Measurements from ENCODE around the gene THSD4. TPM values are rescaled to one million over a fixed set of nuclear protein-coding genes. Genes with fewer than 3 reads are reported as not detected.

THSD4 gene
- total RNA-seq, 1 experiment from 2014 or later: 29.0 TPM

DNA sequence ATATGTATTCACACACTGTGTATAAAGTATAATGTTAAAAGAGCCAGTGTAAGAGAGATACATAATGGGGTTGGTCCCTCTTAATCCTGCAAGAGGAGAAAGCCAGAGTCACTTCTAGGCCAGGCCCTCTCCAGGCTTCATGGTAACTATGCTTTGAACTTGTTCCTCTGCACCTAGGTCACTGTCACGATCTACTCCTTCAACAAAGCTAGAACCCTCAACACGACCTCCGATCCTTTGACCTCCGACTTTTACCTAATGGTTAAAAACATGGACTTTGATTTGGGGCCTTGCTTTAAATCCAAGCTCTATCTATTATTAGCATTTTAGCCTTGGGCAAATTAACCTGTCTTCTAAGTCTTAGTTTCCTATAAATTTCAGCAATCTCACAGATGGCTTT, 541.2 kb downstream of the THSD4 start:
- no peak overlapping the region for H3K9ac ChIP-seq (ENCODE audit: low read length)
- no peaks in the 10 kb centered on the region for H3K4me1 ChIP-seq (ENCODE audit: insufficient read depth, low read length)
- no peaks in the 10 kb centered on the region for H3K9me2 ChIP-seq (replicated peaks; ENCODE audit: low read length)
- BruUV-seq (replicated peaks): no TSS peak
- no peaks in the 10 kb centered on the region for H4K20me1 ChIP-seq (ENCODE audit: low read length)
- no peak overlapping the region for H2AFZ ChIP-seq (ENCODE audit: low read length)
- intact Hi-C loops (cut with micrococcal nuclease): loop anchor here (10.0 kb wide), 1 partner anchor 68 kb away; no protein-coding TSS in a partner anchor
- no peak for DNase-seq
- no peaks in the 10 kb centered on the region for H3K27me3 ChIP-seq (ENCODE audit: low read length)
- no peaks in the 10 kb centered on the region for H3F3A ChIP-seq (ENCODE audit: low read length, unreplicated experiment)
- TF ChIP-seq EZH2phosphoT487 (IDR thresholded peaks at IDR 0.05; ENCODE audit: borderline replicate concordance, low read length) (no peak), EZH2 (IDR thresholded peaks at IDR 0.05; ENCODE audit: low read length, unreplicated experiment) (no peak)
- TF ChIP-seq, protein P1, sequence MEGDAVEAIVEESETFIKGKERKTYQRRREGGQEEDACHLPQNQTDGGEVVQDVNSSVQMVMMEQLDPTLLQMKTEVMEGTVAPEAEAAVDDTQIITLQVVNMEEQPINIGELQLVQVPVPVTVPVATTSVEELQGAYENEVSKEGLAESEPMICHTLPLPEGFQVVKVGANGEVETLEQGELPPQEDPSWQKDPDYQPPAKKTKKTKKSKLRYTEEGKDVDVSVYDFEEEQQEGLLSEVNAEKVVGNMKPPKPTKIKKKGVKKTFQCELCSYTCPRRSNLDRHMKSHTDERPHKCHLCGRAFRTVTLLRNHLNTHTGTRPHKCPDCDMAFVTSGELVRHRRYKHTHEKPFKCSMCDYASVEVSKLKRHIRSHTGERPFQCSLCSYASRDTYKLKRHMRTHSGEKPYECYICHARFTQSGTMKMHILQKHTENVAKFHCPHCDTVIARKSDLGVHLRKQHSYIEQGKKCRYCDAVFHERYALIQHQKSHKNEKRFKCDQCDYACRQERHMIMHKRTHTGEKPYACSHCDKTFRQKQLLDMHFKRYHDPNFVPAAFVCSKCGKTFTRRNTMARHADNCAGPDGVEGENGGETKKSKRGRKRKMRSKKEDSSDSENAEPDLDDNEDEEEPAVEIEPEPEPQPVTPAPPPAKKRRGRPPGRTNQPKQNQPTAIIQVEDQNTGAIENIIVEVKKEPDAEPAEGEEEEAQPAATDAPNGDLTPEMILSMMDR (conservative IDR thresholded peaks at IDR 0.05; ENCODE audit: low read depth, low read length): no peak
- H3K27ac ChIP-seq (ENCODE audit: low read length): no peak overlapping the region
- no peaks in the 10 kb centered on the region for H3K9me3 ChIP-seq (ENCODE audit: low read length)
- no peaks in the 10 kb centered on the region for H3K79me2 ChIP-seq (ENCODE audit: low read length)
- POLR2A ChIA-PET (ENCODE audit: unreplicated experiment): no interaction called here
- H3K4me3 ChIP-seq (ENCODE audit: low read length): no peak overlapping the region
- no peak for ATAC-seq
- H3K36me3 ChIP-seq (ENCODE audit: low read depth, low read length): no peaks in the 10 kb centered on the region
- no peak overlapping the region for H3K4me2 ChIP-seq (ENCODE audit: low read length)
- CTCF ChIA-PET: no interaction called here

DNA sequence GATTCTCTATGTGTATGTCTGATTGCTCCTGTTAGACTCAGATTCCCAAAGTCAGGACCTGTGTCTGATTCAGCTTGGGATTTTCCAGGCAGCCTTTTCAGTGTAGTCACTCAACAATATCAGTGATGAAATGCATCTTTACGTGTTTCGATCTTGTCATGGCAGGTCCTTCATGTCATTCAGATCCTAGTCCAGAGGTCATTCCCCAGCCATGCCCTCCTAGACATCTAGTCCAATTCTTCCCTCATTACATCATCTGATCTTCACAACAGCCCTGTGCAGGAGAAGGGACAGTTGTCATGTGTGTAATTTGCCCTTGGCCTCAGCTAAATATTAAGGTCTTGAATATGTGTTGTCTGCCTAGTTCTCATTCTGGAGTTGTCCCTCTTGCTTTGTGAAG, 541.9 kb downstream of the THSD4 start:
- H3K27ac ChIP-seq (ENCODE audit: low read length): no peak overlapping the region
- BruUV-seq (replicated peaks): no TSS peak
- H3K4me2 ChIP-seq (ENCODE audit: low read length): no peak overlapping the region
- TF ChIP-seq EZH2 (IDR thresholded peaks at IDR 0.05; ENCODE audit: low read length, unreplicated experiment) (no peak), EZH2phosphoT487 (IDR thresholded peaks at IDR 0.05; ENCODE audit: borderline replicate concordance, low read length) (no peak)
- TF ChIP-seq, protein P1 (conservative IDR thresholded peaks at IDR 0.05; ENCODE audit: low read depth, low read length): no peak
- CTCF ChIA-PET: no interaction called here
- no peaks in the 10 kb centered on the region for H4K20me1 ChIP-seq (ENCODE audit: low read length)
- H3K36me3 ChIP-seq (ENCODE audit: low read depth, low read length): no peaks in the 10 kb centered on the region
- intact Hi-C loops (cut with micrococcal nuclease): loop anchor here (10.0 kb wide), 1 partner anchor 68 kb away; no protein-coding TSS in a partner anchor
- H3K4me1 ChIP-seq (ENCODE audit: insufficient read depth, low read length): no peaks in the 10 kb centered on the region
- H3K79me2 ChIP-seq (ENCODE audit: low read length): no peaks in the 10 kb centered on the region
- DNase-seq (no peak), ATAC-seq (no peak)
- H3K4me3 ChIP-seq (ENCODE audit: low read length): no peak overlapping the region
- H3K27me3 ChIP-seq (ENCODE audit: low read length): no peaks in the 10 kb centered on the region
- no peak overlapping the region for H3K9ac ChIP-seq (ENCODE audit: low read length)
- no peak overlapping the region for H2AFZ ChIP-seq (ENCODE audit: low read length)
- no peaks in the 10 kb centered on the region for H3F3A ChIP-seq (ENCODE audit: low read length, unreplicated experiment)
- H3K9me3 ChIP-seq (ENCODE audit: low read length): no peaks in the 10 kb centered on the region
- no peaks in the 10 kb centered on the region for H3K9me2 ChIP-seq (replicated peaks; ENCODE audit: low read length)
- POLR2A ChIA-PET (ENCODE audit: unreplicated experiment): no interaction called here

DNA sequence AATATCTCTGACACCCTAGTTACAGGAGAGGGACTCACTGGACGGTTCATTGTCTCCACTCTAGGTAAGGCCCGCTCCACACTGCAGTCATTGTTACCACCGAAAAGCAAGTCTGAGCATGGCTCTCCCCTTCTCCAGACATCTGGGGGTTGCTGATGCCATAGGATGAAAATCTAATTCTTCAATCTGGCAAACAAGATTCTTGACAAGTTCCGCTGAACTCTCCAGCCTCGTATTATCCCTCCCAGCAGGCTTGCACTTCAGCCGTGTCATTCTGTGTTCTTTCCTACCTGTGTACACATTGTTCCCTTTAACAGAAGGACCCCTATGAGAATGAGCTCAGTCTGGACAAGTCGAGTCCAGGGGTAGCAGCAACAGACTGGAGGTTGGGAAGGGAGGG, 542.8 kb downstream of the THSD4 start:
- Histone ChIP-seq H2AFZ (ENCODE audit: low read length) (no peak overlapping the region), H3K27ac (ENCODE audit: low read length) (no peak overlapping the region), H4K20me1 (ENCODE audit: low read length) (no peaks in the 10 kb centered on the region), H3K4me2 (ENCODE audit: low read length) (no peak overlapping the region), H3K4me3 (ENCODE audit: low read length) (no peak overlapping the region), H3K4me1 (ENCODE audit: insufficient read depth, low read length) (no peaks in the 10 kb centered on the region), H3K36me3 (ENCODE audit: low read depth, low read length) (no peaks in the 10 kb centered on the region), H3K27me3 (ENCODE audit: low read length) (no peaks in the 10 kb centered on the region), H3F3A (ENCODE audit: low read length, unreplicated experiment) (no peaks in the 10 kb centered on the region), H3K9ac (ENCODE audit: low read length) (no peak overlapping the region), H3K9me2 (replicated peaks; ENCODE audit: low read length) (no peaks in the 10 kb centered on the region), H3K9me3 (ENCODE audit: low read length) (no peaks in the 10 kb centered on the region), H3K79me2 (ENCODE audit: low read length) (no peaks in the 10 kb centered on the region)
- ChIA-PET POLR2A (ENCODE audit: unreplicated experiment) (no interaction called here), CTCF (no interaction called here)
- intact Hi-C loops (cut with micrococcal nuclease): loop anchor here (10.0 kb wide), 1 partner anchor 67 kb away; no protein-coding TSS in a partner anchor
- DNase-seq: no peak
- no peak for TF ChIP-seq EZH2 (IDR thresholded peaks at IDR 0.05; ENCODE audit: low read length, unreplicated experiment)
- TF ChIP-seq, protein P1 (conservative IDR thresholded peaks at IDR 0.05; ENCODE audit: low read depth, low read length): no peak
- TF ChIP-seq EZH2phosphoT487 (IDR thresholded peaks at IDR 0.05; ENCODE audit: borderline replicate concordance, low read length): no peak
- no peak for ATAC-seq
- BruUV-seq (replicated peaks): no TSS peak
